Panc1 (cell line): ENCODE data around the gene TRIP10. TPM values are rescaled to one million over a fixed set of nuclear protein-coding genes. Genes with fewer than 3 reads are reported as not detected.

Experiments
- ATAC-seq: fragments of 200-7000 bp; cut with Tn5 transposase; 2 replicates; pipeline ENCODE4 v1.9.1; 2020; ENCODE audit warnings: mild to moderate bottlenecking, moderate library complexity
- BruUV-seq: library from RNA; stranded (reverse); fragments of 400-500 nt; replicated peaks from 2 replicates; lab custom pipeline; 2021; lab: Mats Ljungman, UMichigan
- CTCF ChIA-PET: fragments of 300-600 bp; sonication (Branson Sonifier 250); formaldehyde crosslinking; loops from one replicate; lab custom pipeline; 2022; ENCODE audit warnings: antibody characterized with exemption; lab: Charles Lee
- POLR2A ChIA-PET: fragments of 300-600 bp; sonication (Branson Sonifier 250); formaldehyde crosslinking; loops from one replicate; lab custom pipeline; 2022; ENCODE audit warnings: antibody characterized with exemption; lab: Charles Lee
- DNase-seq: peaks from one replicate; pipeline ENCODE4 v3.0.0-alpha.2; 2010; ENCODE audit warnings: low read depth, low spot score
- H3K27ac ChIP-seq: 2 replicates; pipeline ENCODE4 v1.5.1; 2011; ENCODE audit warnings: mild to moderate bottlenecking, low read length, inconsistent platforms
- H3K27me3 ChIP-seq: fragments of 200-500 bp; sonication (Bioruptor generic); 2 replicates; pipeline ENCODE4 v1.6.0; 2014; ENCODE audit warnings: low read length, inconsistent platforms; ENCODE audit not compliant: control insufficient read depth, insufficient read depth
- H3K36me3 ChIP-seq: fragments of 200-500 bp; sonication (Bioruptor generic); 2 replicates; pipeline ENCODE4 v1.5.1; 2014; ENCODE audit warnings: inconsistent platforms, mild to moderate bottlenecking, low read length, moderate library complexity; ENCODE audit not compliant: control insufficient read depth, insufficient read depth
- H3K4me1 ChIP-seq: 2 replicates; pipeline ENCODE4 v1.5.1; 2011; ENCODE audit warnings: inconsistent platforms, mild to moderate bottlenecking, low read length, moderate library complexity; ENCODE audit not compliant: control insufficient read depth, insufficient read depth
- H3K4me3 ChIP-seq, 2 experiments: 2 replicates each; pipeline ENCODE4 v1.5.1; 2011 to 2012; ENCODE audit warnings: low read depth in 2 of 2, low read length in 2 of 2, mild to moderate bottlenecking in 2 of 2, inconsistent platforms in 1 of 2, moderate library complexity in 1 of 2
- H3K9me3 ChIP-seq: fragments of 200-500 bp; sonication (Bioruptor generic); 2 replicates; pipeline ENCODE4 v1.5.1; 2014; ENCODE audit warnings: low read depth, mild to moderate bottlenecking, inconsistent platforms, low read length, moderate library complexity; ENCODE audit not compliant: control insufficient read depth, insufficient read depth
- POLR2AphosphoS5 ChIP-seq: IDR thresholded peaks from 2 replicates; pipeline ENCODE4 v1.6.1; 2012; ENCODE audit warnings: mild to moderate bottlenecking, low read depth, low read length, moderate library complexity
- SIN3A ChIP-seq: IDR thresholded peaks from 2 replicates; pipeline ENCODE4 v1.6.1; 2012; ENCODE audit warnings: low read depth, mild to moderate bottlenecking, low read length, moderate library complexity, borderline replicate concordance; ENCODE audit not compliant: insufficient read depth
- TCF7L2 ChIP-seq: IDR thresholded peaks from 2 replicates; pipeline ENCODE4 v1.6.1; 2011; ENCODE audit warnings: mild to moderate bottlenecking, low read depth, low read length, inconsistent platforms
- in situ Hi-C: cut with HindIII; loops from 2 replicates; pipeline ENCODE4 v1.10.0; 2016; ENCODE audit warnings: low sequenced_read_pairs, low pct_unique_long_range_greater_than_20kb
- intact Hi-C: fragments of 100-400 bp; cut with micrococcal nuclease; formaldehyde crosslinking; loops from one replicate; pipeline ENCODE4 v1.10.0; 2022; ENCODE audit not compliant: unreplicated experiment
- total RNA-seq: library from RNA; stranded (reverse); gene quantifications from one replicate; pipeline ENCODE4 v1.2.1, GENCODE V29; 2021; ENCODE audit not compliant: unreplicated experiment
- TF ChIP-seq, protein P1 (sequence below): fragments of 450-650 bp; IDR thresholded peaks from 2 replicates; pipeline ENCODE4 v1.5.1; 2017; ENCODE audit warnings: mild to moderate bottlenecking
- TF ChIP-seq, protein P2 (sequence below), 2 experiments: IDR thresholded peaks; 2 replicates each; pipeline ENCODE4 v1.6.1; 2011 to 2012; ENCODE audit warnings: low read depth in 2 of 2, control low read depth in 1 of 2, low read length in 1 of 2, mild to moderate bottlenecking in 1 of 2, moderate library complexity in 1 of 2; ENCODE audit not compliant: insufficient read depth in 1 of 2

TRIP10 gene
- total RNA-seq, 1 experiment from 2014 or later = 115 TPM

GRCh38 chr19:6766357-6767080 lies 27.0 kb downstream of the TRIP10 start:
- ATAC-seq (peak; percentile 16), DNase-seq (no peak)
- H3K4me3 ChIP-seq = peak overlapping the region; percentile 50 to 64
- peak overlapping the region; percentile 39; the same call in 1 of the 2 replicates for H3K27ac ChIP-seq
- no peaks in the 10 kb centered on the region for H3K9me3 ChIP-seq
- H3K4me1 ChIP-seq = 0 out of 2 replicates have a peak, but pooled peaks cover 2% of the 10 kb centered on the region
- in situ Hi-C loops = no loop called here
- H3K36me3 ChIP-seq = peaks cover 3% of the 10 kb centered on the region; the same call in 1 of the 2 replicates
- no peaks in the 10 kb centered on the region for H3K27me3 ChIP-seq
- ChIA-PET POLR2A (no interaction called here), CTCF (interaction anchor here (0.6 kb wide), 1 partner anchor 97 kb away, joined by 5 read pairs; no protein-coding TSS in a partner anchor)
- TF ChIP-seq, protein P1, sequence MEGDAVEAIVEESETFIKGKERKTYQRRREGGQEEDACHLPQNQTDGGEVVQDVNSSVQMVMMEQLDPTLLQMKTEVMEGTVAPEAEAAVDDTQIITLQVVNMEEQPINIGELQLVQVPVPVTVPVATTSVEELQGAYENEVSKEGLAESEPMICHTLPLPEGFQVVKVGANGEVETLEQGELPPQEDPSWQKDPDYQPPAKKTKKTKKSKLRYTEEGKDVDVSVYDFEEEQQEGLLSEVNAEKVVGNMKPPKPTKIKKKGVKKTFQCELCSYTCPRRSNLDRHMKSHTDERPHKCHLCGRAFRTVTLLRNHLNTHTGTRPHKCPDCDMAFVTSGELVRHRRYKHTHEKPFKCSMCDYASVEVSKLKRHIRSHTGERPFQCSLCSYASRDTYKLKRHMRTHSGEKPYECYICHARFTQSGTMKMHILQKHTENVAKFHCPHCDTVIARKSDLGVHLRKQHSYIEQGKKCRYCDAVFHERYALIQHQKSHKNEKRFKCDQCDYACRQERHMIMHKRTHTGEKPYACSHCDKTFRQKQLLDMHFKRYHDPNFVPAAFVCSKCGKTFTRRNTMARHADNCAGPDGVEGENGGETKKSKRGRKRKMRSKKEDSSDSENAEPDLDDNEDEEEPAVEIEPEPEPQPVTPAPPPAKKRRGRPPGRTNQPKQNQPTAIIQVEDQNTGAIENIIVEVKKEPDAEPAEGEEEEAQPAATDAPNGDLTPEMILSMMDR = no peak
- TF ChIP-seq TCF7L2 = no peak
- TF ChIP-seq, protein P2, sequence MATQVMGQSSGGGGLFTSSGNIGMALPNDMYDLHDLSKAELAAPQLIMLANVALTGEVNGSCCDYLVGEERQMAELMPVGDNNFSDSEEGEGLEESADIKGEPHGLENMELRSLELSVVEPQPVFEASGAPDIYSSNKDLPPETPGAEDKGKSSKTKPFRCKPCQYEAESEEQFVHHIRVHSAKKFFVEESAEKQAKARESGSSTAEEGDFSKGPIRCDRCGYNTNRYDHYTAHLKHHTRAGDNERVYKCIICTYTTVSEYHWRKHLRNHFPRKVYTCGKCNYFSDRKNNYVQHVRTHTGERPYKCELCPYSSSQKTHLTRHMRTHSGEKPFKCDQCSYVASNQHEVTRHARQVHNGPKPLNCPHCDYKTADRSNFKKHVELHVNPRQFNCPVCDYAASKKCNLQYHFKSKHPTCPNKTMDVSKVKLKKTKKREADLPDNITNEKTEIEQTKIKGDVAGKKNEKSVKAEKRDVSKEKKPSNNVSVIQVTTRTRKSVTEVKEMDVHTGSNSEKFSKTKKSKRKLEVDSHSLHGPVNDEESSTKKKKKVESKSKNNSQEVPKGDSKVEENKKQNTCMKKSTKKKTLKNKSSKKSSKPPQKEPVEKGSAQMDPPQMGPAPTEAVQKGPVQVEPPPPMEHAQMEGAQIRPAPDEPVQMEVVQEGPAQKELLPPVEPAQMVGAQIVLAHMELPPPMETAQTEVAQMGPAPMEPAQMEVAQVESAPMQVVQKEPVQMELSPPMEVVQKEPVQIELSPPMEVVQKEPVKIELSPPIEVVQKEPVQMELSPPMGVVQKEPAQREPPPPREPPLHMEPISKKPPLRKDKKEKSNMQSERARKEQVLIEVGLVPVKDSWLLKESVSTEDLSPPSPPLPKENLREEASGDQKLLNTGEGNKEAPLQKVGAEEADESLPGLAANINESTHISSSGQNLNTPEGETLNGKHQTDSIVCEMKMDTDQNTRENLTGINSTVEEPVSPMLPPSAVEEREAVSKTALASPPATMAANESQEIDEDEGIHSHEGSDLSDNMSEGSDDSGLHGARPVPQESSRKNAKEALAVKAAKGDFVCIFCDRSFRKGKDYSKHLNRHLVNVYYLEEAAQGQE (IDR thresholded peaks at IDR 0.05; ENCODE audit: insufficient read depth in 1 of 2, low read depth in 2 of 2, low read length in 1 of 2) = no peak
- TF ChIP-seq POLR2AphosphoS5 = no peak
- intact Hi-C loops = no loop called here
- no TSS peak for BruUV-seq

GRCh38 chr19:6767081-6767356 lies 27.5 kb downstream of the TRIP10 start:
- peak overlapping the region; percentile 39; the same call in 1 of the 2 replicates for H3K27ac ChIP-seq
- peak overlapping the region; percentile 50 to 64 for H3K4me3 ChIP-seq
- no peaks in the 10 kb centered on the region for H3K27me3 ChIP-seq
- TF ChIP-seq TCF7L2 (no peak), SIN3A (no peak)
- DNase-seq = no peak
- no peaks in the 10 kb centered on the region for H3K9me3 ChIP-seq
- peak; percentile 15; the same call in 1 of the 2 replicates for ATAC-seq
- BruUV-seq = no TSS peak
- ChIA-PET CTCF (interaction anchor here (0.6 kb wide), 1 partner anchor 96 kb away, joined by 5 read pairs; no protein-coding TSS in a partner anchor), POLR2A (no interaction called here)
- 0 out of 2 replicates have a peak, but pooled peaks cover 2% of the 10 kb centered on the region for H3K4me1 ChIP-seq
- in situ Hi-C loops (no loop called here), intact Hi-C loops (no loop called here)
- H3K36me3 ChIP-seq = peaks cover 3% of the 10 kb centered on the region; the same call in 1 of the 2 replicates
